Measurements from ENCODE around the gene SEMA6A. TPM values are rescaled to one million over a fixed set of nuclear protein-coding genes. Genes with fewer than 3 reads are reported as not detected.

SEMA6A gene
- total RNA-seq, 2 donors from 2014 or later = 3.9 to 4.4 TPM

DNA sequence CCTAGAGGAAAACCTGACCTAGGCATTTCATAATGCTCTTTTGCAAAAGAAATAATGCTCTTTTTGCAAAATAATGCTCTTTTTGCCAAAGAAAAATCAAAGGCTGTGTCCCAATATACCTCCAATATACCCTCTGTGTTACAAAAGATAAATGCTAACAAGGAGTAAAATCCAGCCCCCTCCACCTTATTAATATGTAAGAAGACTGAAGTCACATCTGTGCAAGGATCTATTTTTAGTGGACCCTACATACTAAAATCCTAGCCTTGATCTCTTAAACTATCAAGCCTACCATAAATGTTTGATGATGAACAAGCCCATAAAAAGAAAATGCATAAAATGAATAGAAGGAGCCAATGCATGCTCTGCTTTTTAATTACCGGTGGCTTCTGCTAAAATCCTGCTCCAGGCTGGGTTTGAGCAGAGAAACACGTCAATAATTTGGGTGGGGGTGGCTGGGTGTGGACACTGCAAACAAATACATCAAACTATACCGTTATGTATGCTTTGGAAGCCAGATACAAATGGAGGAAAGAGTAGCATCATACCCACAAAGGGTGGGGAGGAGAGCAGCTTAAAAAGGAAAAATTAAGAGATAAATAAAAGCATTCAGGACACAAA is 131.6 kb downstream of the SEMA6A start:
- no peaks in the 10 kb centered on the region for H3K27me3 ChIP-seq
- no peaks in the 10 kb centered on the region for H3K9me3 ChIP-seq
- peaks cover 0 to 18% of the 10 kb centered on the region in 2 donors for H3K4me1 ChIP-seq
- TF ChIP-seq, protein P1, sequence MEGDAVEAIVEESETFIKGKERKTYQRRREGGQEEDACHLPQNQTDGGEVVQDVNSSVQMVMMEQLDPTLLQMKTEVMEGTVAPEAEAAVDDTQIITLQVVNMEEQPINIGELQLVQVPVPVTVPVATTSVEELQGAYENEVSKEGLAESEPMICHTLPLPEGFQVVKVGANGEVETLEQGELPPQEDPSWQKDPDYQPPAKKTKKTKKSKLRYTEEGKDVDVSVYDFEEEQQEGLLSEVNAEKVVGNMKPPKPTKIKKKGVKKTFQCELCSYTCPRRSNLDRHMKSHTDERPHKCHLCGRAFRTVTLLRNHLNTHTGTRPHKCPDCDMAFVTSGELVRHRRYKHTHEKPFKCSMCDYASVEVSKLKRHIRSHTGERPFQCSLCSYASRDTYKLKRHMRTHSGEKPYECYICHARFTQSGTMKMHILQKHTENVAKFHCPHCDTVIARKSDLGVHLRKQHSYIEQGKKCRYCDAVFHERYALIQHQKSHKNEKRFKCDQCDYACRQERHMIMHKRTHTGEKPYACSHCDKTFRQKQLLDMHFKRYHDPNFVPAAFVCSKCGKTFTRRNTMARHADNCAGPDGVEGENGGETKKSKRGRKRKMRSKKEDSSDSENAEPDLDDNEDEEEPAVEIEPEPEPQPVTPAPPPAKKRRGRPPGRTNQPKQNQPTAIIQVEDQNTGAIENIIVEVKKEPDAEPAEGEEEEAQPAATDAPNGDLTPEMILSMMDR (IDR thresholded peaks at IDR 0.05) = no peak
- no peak overlapping the region for H3K4me3 ChIP-seq
- no peak overlapping the region for H3K27ac ChIP-seq
- peaks cover 16% of the 10 kb centered on the region for H3K36me3 ChIP-seq
- DNase-seq (ENCODE audit: low spot score) = no peak

DNA sequence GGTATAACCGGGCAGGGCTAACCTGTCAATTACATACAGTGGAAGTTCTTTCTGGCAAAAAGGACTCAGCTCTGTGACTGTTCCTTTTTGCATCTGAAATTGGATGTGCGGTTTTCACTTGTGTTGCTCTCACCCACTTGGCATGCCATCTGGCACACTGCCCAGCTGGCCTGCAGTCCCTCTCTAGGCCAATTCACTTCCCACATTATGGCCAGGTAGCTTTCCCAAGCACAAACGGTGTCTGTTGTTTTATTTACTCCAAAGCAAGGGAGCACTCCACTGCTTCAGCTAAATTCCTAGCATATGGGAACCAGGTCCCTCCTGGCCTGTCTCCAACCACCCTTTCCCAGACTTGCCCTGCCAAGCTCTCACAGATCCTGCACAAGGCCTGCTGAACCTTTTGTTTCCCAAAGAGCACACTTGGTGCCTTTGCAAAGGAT is 132.5 kb downstream of the SEMA6A start:
- no peaks in the 10 kb centered on the region for H3K27me3 ChIP-seq
- H3K36me3 ChIP-seq = peaks cover 11% of the 10 kb centered on the region
- H3K4me3 ChIP-seq = no peak overlapping the region
- no peaks in the 10 kb centered on the region for H3K9me3 ChIP-seq
- TF ChIP-seq, protein P1 (IDR thresholded peaks at IDR 0.05) = no peak
- no peak for DNase-seq (ENCODE audit: low spot score)
- H3K27ac ChIP-seq = no peak overlapping the region
- H3K4me1 ChIP-seq = peaks cover 0 to 18% of the 10 kb centered on the region in 2 donors

DNA sequence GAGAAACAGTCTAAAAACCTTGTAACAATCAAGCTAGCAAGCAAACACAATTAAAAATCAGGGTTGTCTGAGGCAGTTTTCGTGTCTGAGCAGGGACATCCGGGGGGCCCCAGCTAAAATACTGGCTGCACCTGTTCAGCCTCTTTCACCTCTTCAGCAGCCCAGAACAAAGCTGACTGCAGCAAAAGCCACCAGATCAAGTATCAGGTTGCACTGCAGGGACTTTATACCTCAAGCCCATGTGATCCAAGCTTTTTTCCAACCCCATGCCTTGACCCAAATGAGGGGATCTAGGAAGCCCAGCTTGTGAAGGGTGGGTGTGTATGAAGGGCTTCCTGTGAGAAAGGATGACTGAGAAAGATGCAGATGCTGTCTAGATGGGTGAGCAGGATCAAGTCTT is 133.4 kb downstream of the SEMA6A start:
- peaks cover 0 to 26% of the 10 kb centered on the region in 2 donors for H3K4me1 ChIP-seq

DNA sequence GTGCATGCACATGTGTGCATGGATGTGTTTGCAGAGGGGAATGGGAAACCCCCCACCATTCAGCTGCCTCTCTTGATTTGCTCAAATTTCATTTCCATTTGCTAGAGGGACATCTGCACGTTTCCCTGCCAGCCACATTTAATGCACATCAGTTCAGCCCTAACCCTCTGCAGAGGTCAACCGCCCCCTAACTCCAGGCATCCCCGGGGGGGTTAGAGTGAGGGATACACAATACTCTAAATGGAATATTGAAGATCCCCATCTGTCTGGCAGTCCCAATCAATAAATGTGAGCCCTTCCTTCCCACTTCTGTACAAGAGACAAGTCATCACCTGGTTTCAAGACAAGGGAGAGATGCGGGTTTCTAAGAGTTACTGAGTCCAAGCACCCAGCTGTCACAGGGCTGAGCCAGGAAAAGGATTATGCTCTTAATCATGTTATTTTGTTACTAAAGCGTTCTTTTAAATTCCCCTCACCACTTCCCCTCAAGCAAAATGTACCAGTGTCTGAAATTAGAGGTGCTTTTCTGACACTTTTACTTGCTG is 134.1 kb downstream of the SEMA6A start:
- H3K36me3 ChIP-seq = no peaks in the 10 kb centered on the region
- H3K27ac ChIP-seq = no peak overlapping the region
- TF ChIP-seq, protein P1 (IDR thresholded peaks at IDR 0.05) = no peak
- no peak for DNase-seq (ENCODE audit: low spot score)
- no peaks in the 10 kb centered on the region for H3K9me3 ChIP-seq
- H3K4me1 ChIP-seq = peaks cover 0 to 26% of the 10 kb centered on the region in 2 donors
- H3K27me3 ChIP-seq = no peaks in the 10 kb centered on the region
- no peak overlapping the region for H3K4me3 ChIP-seq

More for the DNA sequence above, 133.4 kb downstream of the SEMA6A start:
- DNase-seq (ENCODE audit: low spot score) = no peak
- Histone ChIP-seq H3K4me3 (no peak overlapping the region), H3K27ac (no peak overlapping the region), H3K36me3 (peaks cover 2% of the 10 kb centered on the region), H3K27me3 (no peaks in the 10 kb centered on the region), H3K9me3 (no peaks in the 10 kb centered on the region)
- TF ChIP-seq, protein P1 (IDR thresholded peaks at IDR 0.05) = no peak

DNA sequence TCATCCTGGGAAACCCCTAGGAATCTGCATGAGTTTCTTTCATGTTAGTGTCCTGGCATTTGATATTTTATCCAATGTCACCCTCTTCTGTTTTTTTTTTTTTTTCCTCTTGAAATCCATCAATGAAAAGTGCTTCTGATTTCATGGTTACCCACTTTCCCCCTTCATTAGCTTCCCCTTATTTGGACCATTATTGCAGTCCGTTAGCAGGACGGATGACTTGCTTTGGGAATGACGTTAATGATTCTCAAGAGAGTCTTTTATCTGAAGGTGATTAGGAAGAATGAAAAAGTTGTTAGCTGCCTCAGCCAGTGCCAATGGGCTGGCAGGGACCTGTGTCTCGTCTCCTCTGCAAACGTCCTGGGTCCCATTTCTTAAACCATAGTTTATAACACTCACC is 134.7 kb downstream of the SEMA6A start:
- Histone ChIP-seq H3K9me3 (no peaks in the 10 kb centered on the region), H3K27me3 (no peaks in the 10 kb centered on the region), H3K27ac (no peak overlapping the region), H3K4me3 (no peak overlapping the region), H3K4me1 (peaks cover 0 to 26% of the 10 kb centered on the region in 2 donors), H3K36me3 (no peaks in the 10 kb centered on the region)
- TF ChIP-seq, protein P1 (IDR thresholded peaks at IDR 0.05) = no peak
- DNase-seq (ENCODE audit: low spot score) = no peak

All from right atrium auricular region (tissue), 2 donors.